H1 (cell line): ENCODE measurements around the gene PABPN1. TPM values are rescaled to one million over a fixed set of nuclear protein-coding genes. Genes with fewer than 3 reads are reported as not detected.

Source experiments
- HDAC2 ChIP-seq, 2 experiments: fragments of 300-600 bp in 1 of 2; sonication (generic) in 1 of 2; IDR thresholded peaks; 2 replicates each; pipeline ENCODE4 v1.6.1; 2011 to 2012; ENCODE audit warnings: low read depth in 2 of 2, low read length in 2 of 2, mild to moderate bottlenecking in 2 of 2, moderate library complexity in 2 of 2, borderline replicate concordance in 1 of 2, inconsistent platforms in 1 of 2
- polyA plus RNA-seq, 7 experiments: library from polyadenylated mRNA; depleted of rRNA in 3 of 7; stranded (reverse) in 5 of 7; unstranded in 2 of 7; fragments of >200 nt in 5 of 7; fragments of 200-250 nt in 2 of 7; gene quantifications; 1 replicate in 5 of 7; 2 replicates in 1 of 7; 4 replicates in 1 of 7; pipeline versions ENCODE4 v1.2.1 to v1.2.3, GENCODE V29; 2011 to 2013; ENCODE audit warnings: missing spikeins in 2 of 7, mixed read lengths in 2 of 7
- total RNA-seq: library from RNA; stranded (reverse); fragmentation: NEBNext Ultra II Directional; extraction: Animal tissue kit (Norgen Biotek cat#: 25700); gene quantifications from 2 replicates; pipeline ENCODE4 v1.2.1, GENCODE V29; 2021

Gene PABPN1
- total and polyA plus RNA-seq, 2 of the 8 experiments (the other 6 are each of a cell fraction or from before 2014, with no cell fraction given) = 300 to 331 TPM

DNA sequence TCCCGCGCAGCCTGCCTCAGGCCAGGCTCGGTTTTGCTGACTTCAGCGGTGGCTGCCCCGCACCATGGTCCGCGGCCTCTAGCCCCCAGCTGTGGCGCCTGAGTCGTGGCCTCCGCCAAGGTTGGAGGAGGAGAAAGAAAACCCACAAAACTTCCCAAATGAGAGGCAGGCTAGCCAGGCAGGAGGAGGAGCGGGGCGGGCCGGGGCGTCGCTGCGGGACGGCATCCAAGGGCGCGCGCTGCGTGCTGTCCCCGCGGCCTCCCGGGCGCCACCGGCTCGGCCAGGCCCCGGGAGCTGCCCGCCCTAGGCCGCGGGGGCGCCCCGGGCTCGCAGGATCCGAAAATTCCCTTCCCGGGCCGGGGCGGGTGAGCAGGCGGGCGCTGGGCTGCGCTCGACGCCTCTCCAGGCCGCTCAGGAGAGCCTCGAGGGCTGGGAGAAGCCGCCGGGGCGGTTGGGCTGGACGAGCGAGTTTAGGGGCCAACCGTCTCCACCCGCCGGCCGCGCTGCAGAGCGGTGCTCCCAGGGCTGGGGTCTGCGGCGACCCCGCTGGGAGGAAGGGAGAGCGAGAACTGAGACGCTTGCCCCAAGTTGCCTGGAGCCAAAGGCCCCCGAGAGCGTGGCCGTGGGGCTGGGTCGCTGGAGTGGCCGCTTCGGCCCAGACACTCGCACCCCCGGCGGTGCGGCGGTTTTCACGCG is 43.9 kb downstream of the PABPN1 start, which contains the start of gene EFS (continued):
- no peak for TF ChIP-seq HDAC2 (IDR thresholded peaks at IDR 0.05; ENCODE audit: borderline replicate concordance in 1 of 2, low read depth in 2 of 2, low read length in 2 of 2)
- TF ChIP-seq, all 59 proteins: peak for 6
